GM21360 (cell line): ENCODE results near the gene PPP1R14D.
A peak's percentile ranks its signal among the peaks of the same experiment; 100 is the strongest.

Experiments
- ATAC-seq: cut with Tn5 transposase; IDR thresholded peaks from one replicate; pipeline ENCODE4 v1.9.1; 2021; ENCODE audit warnings: mild to moderate bottlenecking, moderate library complexity; ENCODE audit not compliant: unreplicated experiment

The PPP1R14D gene

DNA sequence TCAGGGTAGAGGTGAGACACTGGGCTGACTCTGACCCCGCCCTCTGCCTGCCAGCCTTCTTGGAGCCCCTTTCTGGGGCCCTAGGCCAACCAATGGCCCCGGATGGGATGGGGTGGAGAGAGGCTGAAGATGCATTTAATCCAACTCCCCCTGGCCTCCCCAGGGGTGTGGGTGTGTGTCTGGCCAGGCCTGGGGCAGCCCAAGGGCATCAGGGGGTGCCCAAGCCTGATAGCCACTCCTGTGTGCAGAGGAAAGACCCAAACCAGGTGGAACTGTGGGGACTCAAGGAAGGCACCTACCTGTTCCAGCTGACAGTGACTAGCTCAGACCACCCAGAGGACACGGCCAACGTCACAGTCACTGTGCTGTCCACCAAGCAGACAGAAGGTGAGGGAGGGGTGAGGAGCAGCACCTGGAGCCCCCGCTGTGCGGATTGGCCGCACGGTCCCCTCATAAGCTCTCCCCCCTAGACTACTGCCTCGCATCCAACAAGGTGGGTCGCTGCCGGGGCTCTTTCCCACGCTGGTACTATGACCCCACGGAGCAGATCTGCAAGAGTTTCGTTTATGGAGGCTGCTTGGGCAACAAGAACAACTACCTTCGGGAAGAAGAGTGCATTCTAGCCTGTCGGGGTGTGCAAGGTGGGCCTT, 24.9 kb upstream of the PPP1R14D start:
- ATAC-seq, result no peak

DNA sequence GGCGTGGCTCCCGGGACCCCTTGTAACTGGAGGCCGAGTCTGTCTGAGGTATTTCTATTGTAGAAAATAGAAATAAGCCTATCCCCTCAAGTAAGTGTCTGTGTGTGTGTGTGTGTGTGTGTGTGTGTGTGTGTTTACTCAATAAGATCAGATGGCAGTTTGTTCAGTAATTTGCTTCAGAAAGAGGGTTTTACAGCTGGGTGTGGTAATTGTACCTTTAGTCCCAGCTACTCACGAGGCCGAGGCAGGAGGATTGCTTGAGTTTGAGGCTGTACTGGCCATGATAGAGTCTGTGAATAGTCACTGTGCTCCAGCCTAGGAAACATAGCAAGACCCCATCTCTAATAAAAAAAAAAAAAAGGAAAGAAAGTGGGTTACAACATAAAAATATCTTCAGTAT, 24.0 kb upstream of the PPP1R14D start:
- ATAC-seq, result no peak

DNA sequence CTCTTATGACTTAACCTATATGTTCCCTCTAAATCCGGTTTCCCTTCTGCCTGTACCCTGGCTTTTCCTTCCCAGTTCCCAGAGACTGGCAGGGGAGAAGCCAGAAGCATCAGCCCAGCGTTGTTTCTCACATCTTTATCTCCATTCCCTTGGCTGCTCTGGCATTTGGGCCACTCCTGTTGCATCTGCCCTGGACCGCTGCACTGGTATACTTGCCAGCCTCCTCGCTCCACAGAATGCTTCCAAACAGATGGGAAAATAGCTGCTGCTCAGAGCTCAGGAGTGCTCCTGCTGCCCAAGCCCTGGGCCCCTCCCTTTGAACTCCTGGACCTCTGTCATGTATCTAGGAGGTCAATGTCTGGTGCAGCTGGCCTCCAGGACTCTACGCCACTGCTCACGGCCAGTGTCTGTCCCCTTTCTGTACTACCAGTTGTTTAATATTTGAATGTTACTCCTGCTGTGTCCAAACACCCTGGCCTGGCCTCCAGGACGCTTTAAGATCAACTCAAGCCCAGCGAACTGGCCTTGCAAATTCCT, 22.1 kb upstream of the PPP1R14D start:
- no peak for ATAC-seq

DNA sequence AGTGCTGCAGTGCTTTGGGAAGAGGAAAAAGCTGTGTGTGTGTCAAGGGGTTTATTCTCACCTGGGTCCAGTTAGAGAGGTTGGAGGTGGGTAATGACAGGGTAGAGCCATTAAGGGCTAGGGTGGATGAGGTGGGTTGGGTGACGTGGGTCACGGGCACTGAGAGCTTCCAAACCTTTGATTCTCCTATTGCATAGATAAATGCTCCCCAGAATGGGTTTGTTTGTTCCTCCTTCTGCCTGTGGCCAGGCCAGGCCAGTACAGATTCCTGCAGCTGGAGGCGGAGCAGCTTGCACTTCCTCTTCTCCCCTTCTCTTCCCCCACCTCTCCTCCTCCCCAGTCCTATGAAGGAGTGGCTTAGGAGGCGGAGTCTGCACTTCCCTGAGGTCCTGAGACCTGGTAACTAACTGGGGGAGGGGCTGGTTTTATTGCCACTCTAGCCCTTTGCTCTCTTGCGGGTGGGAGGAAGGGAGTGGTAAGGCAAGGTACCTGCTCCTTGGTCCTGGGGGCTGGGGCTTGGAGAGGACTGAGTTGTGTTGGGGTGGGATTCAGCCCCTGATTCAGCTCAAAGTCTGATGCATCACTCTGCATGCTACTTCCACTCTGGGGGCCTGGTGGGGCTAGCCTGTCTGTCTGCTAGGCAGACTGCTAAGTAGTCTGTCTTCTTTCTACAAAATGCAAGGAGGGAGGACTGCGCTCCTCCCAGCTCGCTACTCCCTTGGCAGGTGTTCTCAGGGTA, 18.9 kb upstream of the PPP1R14D start:
- ATAC-seq, result peak; percentile 58

DNA sequence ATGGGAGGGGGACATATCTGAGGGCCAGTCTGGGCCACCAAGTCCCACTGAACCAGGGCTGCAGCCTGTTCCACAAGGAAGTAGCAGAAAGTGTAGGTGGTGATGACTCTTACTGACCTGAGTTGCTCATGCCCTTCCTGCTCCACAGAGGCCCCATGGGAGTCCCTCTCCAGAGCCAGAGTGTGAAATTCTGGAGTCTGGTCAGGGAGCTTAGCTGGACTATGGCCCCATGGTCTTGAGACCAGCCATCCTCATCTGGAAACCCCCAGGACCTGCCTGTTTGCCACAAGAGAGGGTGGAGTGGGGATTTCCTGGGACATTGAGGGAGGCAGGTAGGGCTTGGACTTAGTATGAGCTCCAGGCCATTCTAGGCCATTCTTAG, 18.3 kb upstream of the PPP1R14D start:
- ATAC-seq, result no peak

- ATAC-seq, result no peak
Measured at GRCh38 chr15:40845511-40846284, 17.2 kb upstream of the PPP1R14D start.

DNA sequence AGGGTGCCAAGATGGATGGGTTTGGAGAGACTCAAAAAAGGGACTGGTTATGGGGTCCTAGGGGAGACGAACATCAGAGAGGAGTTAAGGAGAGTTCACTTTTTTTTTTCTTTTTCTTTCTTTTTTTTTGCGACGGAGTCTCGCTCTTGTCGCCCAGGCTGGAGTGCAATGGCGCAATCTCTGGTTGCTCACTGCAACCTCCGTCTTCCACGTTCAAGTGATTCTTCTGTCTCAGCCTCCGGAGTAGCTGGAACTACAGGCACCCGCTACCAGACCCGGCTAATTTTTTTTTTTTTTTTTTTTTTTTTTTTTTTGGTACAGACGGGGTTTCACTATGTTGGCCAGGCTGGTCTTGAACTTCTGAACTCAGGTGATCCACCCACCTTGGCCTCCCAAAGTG, 16.5 kb upstream of the PPP1R14D start:
- ATAC-seq, result no peak

DNA sequence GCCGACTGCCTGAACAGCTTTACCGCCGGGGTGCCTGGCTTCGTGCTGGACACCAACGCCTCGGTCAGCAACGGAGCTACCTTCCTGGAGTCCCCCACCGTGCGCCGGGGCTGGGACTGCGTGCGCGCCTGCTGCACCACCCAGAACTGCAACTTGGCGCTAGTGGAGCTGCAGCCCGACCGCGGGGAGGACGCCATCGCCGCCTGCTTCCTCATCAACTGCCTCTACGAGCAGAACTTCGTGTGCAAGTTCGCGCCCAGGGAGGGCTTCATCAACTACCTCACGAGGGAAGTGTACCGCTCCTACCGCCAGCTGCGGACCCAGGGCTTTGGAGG, 16.2 kb upstream of the PPP1R14D start:
- ATAC-seq, result no peak

GRCh38 chr15:40843885-40844695, 15.6 kb upstream of the PPP1R14D start, which contains the start of gene SPINT1:
Gene SPINT1, plus strand, starts transcription at chr15:40844048. Its CDS starts 507 bp downstream, at chr15:40844555.
- no peak for ATAC-seq

DNA sequence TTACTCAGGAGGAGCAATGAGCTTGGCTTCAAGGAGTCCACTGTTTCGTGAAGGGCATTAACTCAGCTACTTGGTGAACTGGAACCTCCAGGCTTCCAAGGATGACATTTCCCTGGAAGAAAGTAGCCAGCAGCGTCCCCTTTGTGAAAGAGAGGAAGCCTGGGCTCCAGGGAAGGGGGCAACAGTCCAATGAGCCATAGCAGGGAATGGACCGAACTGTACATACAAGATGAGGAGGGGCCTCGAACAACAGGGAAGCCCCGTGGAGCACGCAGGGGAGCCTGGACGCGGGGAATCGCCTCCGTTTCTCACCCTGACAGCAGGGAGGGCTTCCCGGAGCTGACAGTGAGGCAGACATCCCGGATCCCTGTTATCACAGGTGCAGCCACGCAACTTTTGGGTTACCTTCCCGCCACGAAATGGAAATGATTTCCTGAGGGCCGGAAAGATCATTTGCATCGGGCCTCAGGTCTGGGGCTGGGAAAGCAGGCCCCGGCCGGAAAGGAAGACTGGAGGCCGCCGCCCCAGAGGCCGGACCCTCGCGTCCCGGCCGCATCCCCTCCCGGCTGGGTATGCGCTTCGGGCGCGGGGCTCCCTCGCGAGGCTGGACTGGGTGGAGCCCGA, 14.9 kb upstream of the PPP1R14D start:
- no peak for ATAC-seq

DNA sequence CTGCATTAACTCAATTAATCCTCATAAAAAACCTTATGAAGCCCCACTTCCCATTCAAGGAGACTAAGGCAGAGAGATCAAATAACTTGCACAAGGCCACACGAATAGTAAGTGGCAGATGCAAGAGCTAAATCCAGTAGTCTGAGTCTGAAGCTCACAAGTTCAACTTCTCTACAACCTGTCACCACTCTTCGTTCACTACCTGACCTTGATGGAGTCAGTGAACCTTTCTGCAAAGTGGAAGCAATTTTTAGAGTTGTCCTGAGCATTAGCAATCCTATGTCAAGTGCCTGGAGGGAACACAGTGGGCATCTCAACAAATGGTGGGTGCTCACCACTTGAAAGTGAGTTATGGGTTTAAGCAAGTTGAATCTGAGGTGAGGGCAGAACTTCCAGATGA, 13.2 kb upstream of the PPP1R14D start:
- ATAC-seq, result no peak

- no peak for ATAC-seq
Measured at GRCh38 chr15:40838756-40839155, 10.2 kb upstream of the PPP1R14D start.

GRCh38 chr15:40836020-40836419, 7.5 kb upstream of the PPP1R14D start:
- no peak for ATAC-seq

DNA sequence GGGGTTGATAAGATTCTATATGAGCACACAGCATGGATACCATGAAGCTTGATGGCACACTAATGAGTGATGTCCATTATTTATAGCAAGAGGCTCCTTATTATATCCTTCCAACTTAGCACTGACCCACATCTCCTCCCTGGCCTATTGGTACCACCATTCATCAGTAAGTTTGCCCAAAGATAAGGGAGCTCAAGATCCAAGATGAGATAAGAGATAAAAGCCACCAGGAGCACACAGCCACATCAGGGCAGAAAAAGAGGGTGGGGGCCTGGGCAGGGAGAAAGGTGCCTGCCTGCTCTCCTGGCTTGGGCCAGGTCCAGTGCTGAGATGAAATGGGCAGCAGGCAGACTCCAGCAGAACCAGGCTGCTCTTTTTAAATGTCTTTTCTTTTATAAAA, 4.4 kb upstream of the PPP1R14D start:
- no peak for ATAC-seq

- ATAC-seq, result no peak
Measured at GRCh38 chr15:40831861-40832260, 3.4 kb upstream of the PPP1R14D start.

DNA sequence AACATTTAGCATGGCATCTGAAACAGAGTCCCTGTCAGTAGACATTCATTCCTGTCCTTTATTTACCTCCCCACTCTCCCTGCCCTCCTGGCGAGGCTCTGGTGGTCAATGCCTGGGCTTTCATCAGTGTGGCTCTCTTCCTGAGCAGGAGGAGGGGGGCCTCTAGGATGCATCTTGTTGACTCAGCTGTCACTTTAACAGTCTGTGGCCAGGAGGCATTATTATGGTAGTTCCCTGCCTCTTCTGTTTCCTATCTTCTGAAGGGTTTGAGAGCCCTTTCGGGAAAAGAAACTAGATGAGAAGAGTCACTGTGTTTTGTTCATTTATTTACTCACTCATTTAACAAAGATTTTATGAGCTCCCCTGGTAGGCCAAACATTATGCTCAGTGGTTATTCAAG, 2.4 kb upstream of the PPP1R14D start:
- ATAC-seq, result no peak

DNA sequence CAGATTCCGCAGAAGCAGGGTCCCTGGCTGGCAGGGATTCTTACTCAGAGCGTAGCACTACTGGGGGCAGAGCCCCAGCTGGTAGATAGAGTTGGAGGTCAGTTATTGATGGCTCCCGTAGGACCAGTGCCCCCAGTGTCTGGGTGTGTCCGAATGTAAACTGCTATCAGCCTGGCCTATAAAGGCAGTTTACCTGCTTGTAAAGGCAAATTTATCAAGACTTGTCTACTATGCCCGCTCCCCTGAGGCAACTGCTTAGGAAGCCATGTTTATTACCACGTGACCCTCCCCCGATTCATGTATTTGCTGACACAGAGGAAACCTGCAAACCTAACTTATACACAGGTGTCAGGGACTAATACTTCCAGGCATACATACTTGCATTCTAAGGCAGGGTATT, 607 bp upstream of the PPP1R14D start:
- no peak for ATAC-seq

DNA sequence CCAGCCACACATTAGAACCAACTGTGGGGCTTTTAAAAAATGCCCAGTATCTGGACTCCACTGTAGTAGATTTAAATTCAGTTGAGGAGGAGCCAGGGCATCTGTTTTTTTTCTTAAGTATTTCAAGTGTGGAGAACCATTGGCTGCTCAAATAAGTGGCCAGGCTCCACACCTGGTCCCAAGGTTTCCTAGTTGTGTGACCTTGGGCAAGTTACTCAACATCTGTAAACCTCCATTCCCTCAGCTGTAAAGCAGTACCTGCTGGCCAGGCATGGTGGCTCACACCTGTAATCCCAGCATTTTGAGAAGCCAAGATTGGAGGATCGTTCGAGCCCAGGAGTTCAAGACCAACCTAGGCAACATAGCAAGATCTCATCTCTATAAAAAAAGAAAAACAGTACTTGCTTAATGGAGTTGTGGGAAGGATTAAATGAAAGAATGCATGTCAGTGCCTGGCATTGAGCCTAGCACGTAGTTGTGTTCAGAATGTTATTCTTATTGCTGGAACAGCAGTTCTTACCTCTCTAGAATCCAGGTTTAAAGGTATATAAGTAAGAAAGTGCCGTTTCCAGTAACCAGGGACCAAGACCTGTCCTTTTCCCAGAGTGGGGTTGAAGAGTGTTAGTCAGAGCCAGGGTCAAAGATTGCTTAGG, 2.0 kb downstream of the PPP1R14D start:
- no peak for ATAC-seq

GRCh38 chr15:40825661-40826422, 2.7 kb downstream of the PPP1R14D start:
- ATAC-seq, result no peak
